ENCODE data around the gene PRDM15.

DNA sequence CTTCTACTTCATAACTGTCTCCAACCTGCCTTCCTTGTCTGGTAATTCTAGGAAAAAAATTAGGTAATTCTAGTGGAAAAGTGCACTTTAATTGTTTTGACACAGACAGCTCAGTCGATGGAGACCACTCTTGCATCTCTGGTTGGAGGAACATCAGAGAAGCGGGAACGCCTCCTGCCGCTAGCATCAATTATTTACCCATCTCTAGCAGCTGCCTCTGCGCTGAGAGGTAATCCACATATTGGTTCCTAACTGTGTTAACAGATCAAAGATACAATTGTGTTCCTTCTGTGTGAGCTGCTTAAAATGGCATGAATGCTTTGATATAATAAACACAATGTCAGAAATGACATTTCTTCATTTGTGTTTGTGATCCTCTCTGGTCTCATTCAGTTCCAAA is 41.3 kb upstream of the PRDM15 start:
- TF ChIP-seq, protein P1, sequence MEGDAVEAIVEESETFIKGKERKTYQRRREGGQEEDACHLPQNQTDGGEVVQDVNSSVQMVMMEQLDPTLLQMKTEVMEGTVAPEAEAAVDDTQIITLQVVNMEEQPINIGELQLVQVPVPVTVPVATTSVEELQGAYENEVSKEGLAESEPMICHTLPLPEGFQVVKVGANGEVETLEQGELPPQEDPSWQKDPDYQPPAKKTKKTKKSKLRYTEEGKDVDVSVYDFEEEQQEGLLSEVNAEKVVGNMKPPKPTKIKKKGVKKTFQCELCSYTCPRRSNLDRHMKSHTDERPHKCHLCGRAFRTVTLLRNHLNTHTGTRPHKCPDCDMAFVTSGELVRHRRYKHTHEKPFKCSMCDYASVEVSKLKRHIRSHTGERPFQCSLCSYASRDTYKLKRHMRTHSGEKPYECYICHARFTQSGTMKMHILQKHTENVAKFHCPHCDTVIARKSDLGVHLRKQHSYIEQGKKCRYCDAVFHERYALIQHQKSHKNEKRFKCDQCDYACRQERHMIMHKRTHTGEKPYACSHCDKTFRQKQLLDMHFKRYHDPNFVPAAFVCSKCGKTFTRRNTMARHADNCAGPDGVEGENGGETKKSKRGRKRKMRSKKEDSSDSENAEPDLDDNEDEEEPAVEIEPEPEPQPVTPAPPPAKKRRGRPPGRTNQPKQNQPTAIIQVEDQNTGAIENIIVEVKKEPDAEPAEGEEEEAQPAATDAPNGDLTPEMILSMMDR (IDR thresholded peaks at IDR 0.05; ENCODE audit: extremely low read depth in 1 of 2, insufficient read depth in 1 of 2, low read depth in 1 of 2, low read length in 2 of 2) = no peak
- TF ChIP-seq EZH2 (IDR thresholded peaks at IDR 0.05; ENCODE audit: borderline replicate concordance, low read depth, low read length, severe bottlenecking) = no peak
